DND-41 (cell line): ENCODE data around the gene PTPRN2.

ENCODE experiments used
- CTCF ChIP-seq: IDR thresholded peaks from 2 replicates; pipeline ENCODE4 v1.5.1; 2012; ENCODE audit warnings: borderline replicate concordance, low read length, moderate library complexity, mild to moderate bottlenecking; ENCODE audit not compliant: poor library complexity, severe bottlenecking; ENCODE audit errors: extremely low read depth
- EZH2 ChIP-seq: IDR thresholded peaks from 3 replicates; pipeline ENCODE4 v1.6.1; 2012; ENCODE audit warnings: borderline replicate concordance, low read depth, mild to moderate bottlenecking, moderate library complexity, low read length, inconsistent platforms; ENCODE audit not compliant: severe bottlenecking

GRCh38 chr7:158126661-158127060 lies 461.0 kb downstream of the PTPRN2 start:
- TF ChIP-seq EZH2 (no peak), CTCF (no peak)
